Fibroblast of pulmonary artery (primary cell): ENCODE data around the gene SH3GL1.
A peak's percentile ranks its signal among the peaks of the same experiment; 100 is the strongest.

Experiments used
- DNase-seq: peaks from one replicate; pipeline ENCODE4 v3.0.0-alpha.2; 2010; ENCODE audit warnings: low read depth
- H3K4me3 ChIP-seq: replicated peaks from 2 replicates; pipeline ENCODE4 v1.5.1; 2011; ENCODE audit warnings: low read depth, mild to moderate bottlenecking, control low read depth, low read length, moderate library complexity
- TF ChIP-seq, protein P1 (sequence below): IDR thresholded peaks from 2 replicates; pipeline ENCODE4 v1.5.1; 2011; ENCODE audit warnings: mild to moderate bottlenecking, control low read depth, low read length, inconsistent platforms; ENCODE audit errors: missing control alignments

The SH3GL1 gene

DNA sequence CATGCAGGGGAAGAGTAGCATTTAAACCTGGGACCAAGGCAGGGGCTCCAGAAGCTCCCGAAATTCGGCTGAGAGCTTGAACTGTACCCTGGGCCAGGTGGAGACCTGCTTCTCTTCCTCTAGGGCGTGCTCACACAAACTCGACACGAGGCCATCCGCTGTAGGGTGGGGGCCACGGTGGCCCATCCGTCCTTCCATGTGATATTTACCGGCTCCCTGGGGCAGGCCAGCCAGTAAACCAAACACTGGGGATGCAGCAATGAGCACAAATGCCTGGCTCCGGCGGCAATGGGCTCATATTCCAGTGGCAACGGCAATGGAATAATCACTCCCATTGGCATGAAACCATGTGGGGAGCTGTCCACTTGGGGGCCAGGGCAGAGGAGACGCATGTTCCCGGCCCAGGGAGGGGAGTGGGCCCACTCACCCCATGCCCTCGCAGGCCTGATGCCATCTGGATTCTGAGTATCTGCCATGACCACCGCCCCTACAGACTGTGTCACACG lies 10.8 kb downstream of the SH3GL1 start:
- H3K4me3 ChIP-seq, result no peak overlapping the region
- DNase-seq, result no peak
- TF ChIP-seq, protein P1, sequence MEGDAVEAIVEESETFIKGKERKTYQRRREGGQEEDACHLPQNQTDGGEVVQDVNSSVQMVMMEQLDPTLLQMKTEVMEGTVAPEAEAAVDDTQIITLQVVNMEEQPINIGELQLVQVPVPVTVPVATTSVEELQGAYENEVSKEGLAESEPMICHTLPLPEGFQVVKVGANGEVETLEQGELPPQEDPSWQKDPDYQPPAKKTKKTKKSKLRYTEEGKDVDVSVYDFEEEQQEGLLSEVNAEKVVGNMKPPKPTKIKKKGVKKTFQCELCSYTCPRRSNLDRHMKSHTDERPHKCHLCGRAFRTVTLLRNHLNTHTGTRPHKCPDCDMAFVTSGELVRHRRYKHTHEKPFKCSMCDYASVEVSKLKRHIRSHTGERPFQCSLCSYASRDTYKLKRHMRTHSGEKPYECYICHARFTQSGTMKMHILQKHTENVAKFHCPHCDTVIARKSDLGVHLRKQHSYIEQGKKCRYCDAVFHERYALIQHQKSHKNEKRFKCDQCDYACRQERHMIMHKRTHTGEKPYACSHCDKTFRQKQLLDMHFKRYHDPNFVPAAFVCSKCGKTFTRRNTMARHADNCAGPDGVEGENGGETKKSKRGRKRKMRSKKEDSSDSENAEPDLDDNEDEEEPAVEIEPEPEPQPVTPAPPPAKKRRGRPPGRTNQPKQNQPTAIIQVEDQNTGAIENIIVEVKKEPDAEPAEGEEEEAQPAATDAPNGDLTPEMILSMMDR, result no peak

DNA sequence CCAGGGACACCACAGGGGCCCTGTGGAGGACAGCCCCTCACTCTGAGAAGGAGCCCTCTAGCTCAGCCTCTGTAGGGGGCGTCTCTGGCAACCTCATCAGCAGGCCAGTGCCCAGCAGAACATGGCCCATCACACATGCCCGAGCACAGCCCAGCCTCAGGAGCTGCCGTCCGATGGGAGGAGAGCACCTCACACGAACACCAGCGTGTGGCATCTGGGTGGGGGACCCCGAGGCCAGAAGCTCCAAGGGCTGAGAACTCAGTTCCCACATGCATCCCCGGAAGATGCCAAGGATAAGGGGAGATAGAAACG lies 11.3 kb downstream of the SH3GL1 start:
- no peak for DNase-seq
- no peak overlapping the region for H3K4me3 ChIP-seq
- TF ChIP-seq, protein P1, result no peak

DNA sequence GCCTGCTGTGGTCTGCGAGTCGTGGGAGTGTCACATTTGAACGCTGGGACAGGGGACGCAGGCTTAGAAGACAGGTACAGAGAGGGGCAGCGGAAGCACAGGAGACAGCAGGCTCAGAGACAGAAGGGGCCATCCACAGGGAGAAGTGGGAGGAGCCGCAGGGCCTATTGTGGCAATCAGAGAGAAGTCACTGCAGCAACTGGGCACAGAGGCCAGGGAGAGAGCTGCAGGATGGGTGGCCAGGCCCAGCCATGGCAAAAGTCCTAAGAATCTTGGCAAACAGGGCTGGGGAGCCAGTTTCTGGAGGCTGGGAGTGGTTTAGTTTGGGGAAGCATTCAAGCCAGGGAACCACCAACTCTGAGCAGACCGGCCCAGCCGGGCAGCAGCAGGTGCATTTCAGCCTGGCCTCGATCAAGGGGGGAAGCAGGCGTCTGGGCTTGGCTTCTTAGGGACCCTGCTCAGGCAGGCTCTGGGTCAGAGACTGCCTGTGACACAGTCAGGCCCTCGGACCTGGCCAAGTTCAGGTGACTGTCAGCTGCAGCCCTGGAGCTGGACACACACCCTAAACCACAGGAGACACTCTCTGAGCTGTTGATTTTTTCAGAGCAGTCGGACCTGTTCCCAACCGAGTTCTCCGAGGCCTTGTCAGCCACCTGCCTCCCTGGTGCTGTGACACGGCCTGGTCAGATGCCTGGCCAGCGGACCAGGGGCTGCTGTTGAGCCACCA lies 11.8 kb downstream of the SH3GL1 start:
- TF ChIP-seq, protein P1, result no peak
- no peak overlapping the region for H3K4me3 ChIP-seq
- DNase-seq, result no peak

DNA sequence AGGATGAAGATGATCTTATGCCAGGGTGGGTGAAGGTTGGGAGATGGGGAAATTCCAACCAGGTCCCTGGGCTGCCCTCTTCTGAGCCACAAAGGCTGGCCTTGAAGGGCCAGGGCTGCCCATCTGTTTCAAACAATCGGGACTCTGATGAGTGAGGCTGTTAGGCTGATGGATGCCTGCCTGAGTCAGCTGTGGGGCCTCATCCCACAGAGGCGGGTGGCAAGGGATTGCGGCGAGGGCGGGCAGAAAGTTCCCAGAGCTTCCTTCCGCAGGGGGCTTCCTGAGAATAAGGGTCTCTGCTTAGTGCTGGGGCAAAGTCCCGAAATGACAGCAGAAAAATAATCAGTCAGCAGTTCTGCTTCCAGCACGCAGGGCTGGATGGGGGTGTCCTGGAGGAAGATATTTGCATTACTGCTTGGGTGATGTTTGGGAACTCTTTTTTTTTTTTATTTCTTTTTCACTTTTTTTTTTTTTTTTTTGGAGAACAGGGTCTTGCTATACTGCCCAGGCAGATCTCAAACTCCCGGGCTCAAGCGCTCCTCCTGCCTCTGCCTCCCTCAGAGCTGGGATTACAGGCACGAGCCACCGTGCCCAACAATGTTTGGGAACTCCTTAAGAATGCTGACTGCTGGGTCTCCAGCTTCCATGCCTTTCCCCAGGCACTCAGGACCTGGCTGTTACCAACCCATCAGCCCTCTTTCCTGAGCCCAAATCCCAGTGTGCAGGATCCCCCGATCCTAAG lies 14.1 kb downstream of the SH3GL1 start:
- no peak for DNase-seq
- TF ChIP-seq, protein P1, result peak; percentile 10
- H3K4me3 ChIP-seq, result no peak overlapping the region

DNA sequence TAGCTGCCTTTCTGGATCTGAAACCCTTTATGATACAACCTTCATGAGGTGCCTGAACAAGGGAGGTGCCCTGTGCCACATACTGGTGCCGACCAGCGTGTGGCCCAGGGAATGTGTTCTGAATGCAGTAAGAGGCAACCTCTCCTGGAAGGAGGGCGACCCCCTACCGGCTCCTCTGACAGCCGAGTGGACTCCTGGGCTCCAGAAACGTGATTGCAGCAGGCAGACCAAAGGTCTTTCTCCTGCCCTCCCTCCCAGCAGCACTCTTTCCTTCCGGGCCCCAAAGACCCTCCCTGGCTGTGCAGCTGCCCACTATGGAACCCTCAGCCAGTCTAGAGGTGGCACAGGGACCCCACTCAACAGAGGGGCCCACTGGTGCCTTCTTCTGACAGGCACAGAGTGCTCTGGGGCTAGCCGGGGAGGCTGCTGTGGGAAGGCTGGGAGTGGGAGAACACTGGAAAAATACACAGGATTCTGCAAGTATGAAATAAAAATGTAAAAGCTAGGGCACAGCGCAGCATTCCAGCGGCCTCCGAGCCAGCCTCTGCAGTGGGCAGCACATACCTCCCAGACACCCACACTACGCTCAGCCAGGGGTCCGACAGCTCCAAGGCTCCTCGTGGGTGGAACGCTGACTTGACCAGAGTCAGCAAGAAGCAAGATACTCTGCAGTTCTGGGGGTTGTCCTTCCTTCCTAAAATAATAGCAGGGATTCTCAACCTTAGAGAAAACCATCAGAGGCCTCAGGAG lies 14.9 kb downstream of the SH3GL1 start:
- TF ChIP-seq, protein P1, result no peak
- no peak overlapping the region for H3K4me3 ChIP-seq
- DNase-seq, result no peak

DNA sequence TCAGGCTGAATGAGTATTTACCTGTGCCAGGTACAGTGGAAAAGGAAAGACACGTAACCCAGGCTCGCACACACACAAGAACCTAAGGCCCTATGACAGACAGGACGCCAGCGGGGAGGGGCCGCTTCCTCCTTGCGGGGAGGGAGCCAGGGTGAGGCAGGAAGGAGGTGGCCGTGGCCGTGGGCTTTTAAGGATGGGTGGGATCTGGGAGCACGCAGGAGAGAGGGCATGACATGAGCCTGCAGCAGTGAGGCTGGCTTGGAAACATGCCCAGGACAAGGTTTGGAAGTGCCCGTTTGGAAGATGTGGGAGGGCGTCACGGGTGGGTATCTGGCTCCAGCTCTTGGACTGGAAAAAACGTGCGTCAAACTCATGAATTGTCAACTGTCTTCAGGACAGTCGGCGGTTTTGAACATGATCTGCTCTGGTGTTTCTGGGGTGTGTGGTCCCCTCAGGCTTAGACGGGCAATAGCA lies 20.1 kb downstream of the SH3GL1 start:
- TF ChIP-seq, protein P1, result no peak
- no peak for DNase-seq
- H3K4me3 ChIP-seq, result no peak overlapping the region
